Astrocyte (in vitro differentiated cells and primary cell): ENCODE data around the gene GIPC2. TPM values are rescaled to one million over a fixed set of nuclear protein-coding genes. Genes with fewer than 3 reads are reported as not detected.
A peak's percentile ranks its signal among the peaks of the same experiment; 100 is the strongest.

Experiments
- DNase-seq: peaks from one replicate; pipeline ENCODE4 v3.0.0-alpha.2; 2010; ENCODE audit warnings: low read depth
- FAIRE-seq: peaks from 2 replicates; lab custom pipeline; 2011; peaks lifted over from hg19 to GRCh38; lab: Jason Lieb, UNC
- H2AFZ ChIP-seq: 2 replicates; pipeline ENCODE4 v1.6.0; 2012; ENCODE audit warnings: low read depth, low read length, inconsistent platforms
- H3K27ac ChIP-seq: 2 replicates; pipeline ENCODE4 v1.5.1; 2011; ENCODE audit warnings: low read depth, low read length, inconsistent platforms
- H3K27me3 ChIP-seq: 2 replicates; pipeline ENCODE4 v1.6.0; 2011; ENCODE audit warnings: low read length, inconsistent platforms; ENCODE audit not compliant: insufficient read depth
- H3K36me3 ChIP-seq: 2 replicates; pipeline ENCODE4 v1.5.1; 2011; ENCODE audit warnings: low read length, inconsistent platforms; ENCODE audit not compliant: insufficient read depth
- H3K4me1 ChIP-seq: 2 replicates; pipeline ENCODE4 v1.5.1; 2011; ENCODE audit warnings: low read length, inconsistent platforms; ENCODE audit not compliant: insufficient read depth
- H3K4me2 ChIP-seq: 2 replicates; pipeline ENCODE4 v1.6.0; 2012; ENCODE audit warnings: low read length, inconsistent platforms
- H3K4me3 ChIP-seq: 2 replicates; pipeline ENCODE4 v1.5.1; 2011; ENCODE audit warnings: low read depth, mild to moderate bottlenecking, low read length, inconsistent platforms; ENCODE audit not compliant: insufficient read depth
- H3K79me2 ChIP-seq: 2 replicates; pipeline ENCODE4 v1.6.0; 2012; ENCODE audit warnings: mild to moderate bottlenecking, low read length, inconsistent platforms; ENCODE audit not compliant: insufficient read depth
- H3K9ac ChIP-seq: 2 replicates; pipeline ENCODE4 v1.6.0; 2012; ENCODE audit warnings: mild to moderate bottlenecking, low read length, inconsistent platforms
- H3K9me3 ChIP-seq: 2 replicates; pipeline ENCODE4 v1.5.1; 2012; ENCODE audit warnings: low read depth, mild to moderate bottlenecking, low read length, inconsistent platforms; ENCODE audit not compliant: insufficient read depth
- H4K20me1 ChIP-seq: 2 replicates; pipeline ENCODE4 v1.6.0; 2012; ENCODE audit warnings: low read length, inconsistent platforms; ENCODE audit not compliant: insufficient read depth
- H3K27ac Mint-ChIP-seq: one replicate; pipeline ENCODE4 v1.8.0; 2021; ENCODE audit warnings: mild to moderate bottlenecking, mixed read lengths; ENCODE audit not compliant: unreplicated experiment
- H3K27me3 Mint-ChIP-seq: one replicate; pipeline ENCODE4 v1.8.0; 2021; ENCODE audit warnings: low read depth, mixed read lengths; ENCODE audit not compliant: unreplicated experiment
- H3K36me3 Mint-ChIP-seq: one replicate; pipeline ENCODE4 v1.8.0; 2021; ENCODE audit warnings: low read depth, mixed read lengths; ENCODE audit not compliant: unreplicated experiment
- H3K4me1 Mint-ChIP-seq: one replicate; pipeline ENCODE4 v1.8.0; 2021; ENCODE audit warnings: low read depth, mixed read lengths; ENCODE audit not compliant: unreplicated experiment
- H3K4me3 Mint-ChIP-seq: one replicate; pipeline ENCODE4 v1.8.0; 2021; ENCODE audit warnings: mild to moderate bottlenecking, moderate library complexity, mixed read lengths; ENCODE audit not compliant: unreplicated experiment
- H3K9me3 Mint-ChIP-seq: one replicate; pipeline ENCODE4 v1.8.0; 2021; ENCODE audit warnings: mild to moderate bottlenecking, mixed read lengths; ENCODE audit not compliant: unreplicated experiment
- CTCF ChIP-seq: IDR thresholded peaks from 2 replicates; pipeline ENCODE4 v1.5.1; 2011; ENCODE audit warnings: low read depth, mild to moderate bottlenecking, inconsistent platforms, low read length, moderate library complexity; ENCODE audit not compliant: insufficient read depth
- EZH2 ChIP-seq: IDR thresholded peaks from 2 replicates; pipeline ENCODE4 v1.6.1; 2012; ENCODE audit warnings: mild to moderate bottlenecking, low read length, inconsistent platforms; ENCODE audit not compliant: insufficient read depth
- total RNA-seq: library from RNA; stranded (reverse); gene quantifications from 2 replicates; pipeline ENCODE4 v1.2.1, GENCODE V29; 2021

Gene GIPC2
- total RNA-seq, 1 donor from 2014 or later, result not detected

GRCh38 chr1:78121710-78122109 is 75.9 kb downstream of the GIPC2 start:
- Histone ChIP-seq H3K9me3 (no peaks in the 10 kb centered on the region), H2AFZ (no peak overlapping the region), H3K4me2 (no peak overlapping the region), H3K4me3 (no peak overlapping the region), H3K79me2 (no peaks in the 10 kb centered on the region), H3K36me3 (no peaks in the 10 kb centered on the region), H3K27ac (no peak overlapping the region), H3K9ac (no peak overlapping the region), H4K20me1 (no peaks in the 10 kb centered on the region), H3K27me3 (no peaks in the 10 kb centered on the region), H3K4me1 (no peaks in the 10 kb centered on the region)
- Mint-ChIP-seq H3K4me3 (no peak overlapping the region), H3K4me1 (no peaks in the 10 kb centered on the region), H3K9me3 (no peaks in the 10 kb centered on the region), H3K27ac (no peak overlapping the region), H3K36me3 (no peaks in the 10 kb centered on the region), H3K27me3 (no peaks in the 10 kb centered on the region)
- FAIRE-seq (no peak), DNase-seq (no peak)
- no peak for TF ChIP-seq EZH2
- TF ChIP-seq CTCF, result no peak

GRCh38 chr1:78122389-78122788 is 76.6 kb downstream of the GIPC2 start:
- H2AFZ ChIP-seq, result no peak overlapping the region
- no peaks in the 10 kb centered on the region for H3K4me1 ChIP-seq
- Mint-ChIP-seq H3K27me3 (no peaks in the 10 kb centered on the region), H3K36me3 (no peaks in the 10 kb centered on the region), H3K9me3 (no peaks in the 10 kb centered on the region), H3K27ac (no peak overlapping the region), H3K4me3 (no peak overlapping the region), H3K4me1 (no peaks in the 10 kb centered on the region)
- no peaks in the 10 kb centered on the region for H3K36me3 ChIP-seq
- H3K27ac ChIP-seq, result no peak overlapping the region
- H3K9ac ChIP-seq, result no peak overlapping the region
- DNase-seq, result no peak
- no peaks in the 10 kb centered on the region for H4K20me1 ChIP-seq
- FAIRE-seq, result no peak
- H3K27me3 ChIP-seq, result no peaks in the 10 kb centered on the region
- TF ChIP-seq CTCF (no peak), EZH2 (no peak)
- no peak overlapping the region for H3K4me2 ChIP-seq
- H3K4me3 ChIP-seq, result no peak overlapping the region
- H3K79me2 ChIP-seq, result no peaks in the 10 kb centered on the region
- no peaks in the 10 kb centered on the region for H3K9me3 ChIP-seq

- DNase-seq (peak; percentile 9), FAIRE-seq (no peak)
- Histone ChIP-seq H3K36me3 (no peaks in the 10 kb centered on the region), H3K79me2 (no peaks in the 10 kb centered on the region), H3K4me1 (no peaks in the 10 kb centered on the region), H3K9me3 (no peaks in the 10 kb centered on the region), H3K4me2 (no peak overlapping the region), H3K27ac (no peak overlapping the region), H3K27me3 (no peaks in the 10 kb centered on the region), H3K9ac (no peak overlapping the region), H4K20me1 (no peaks in the 10 kb centered on the region), H3K4me3 (no peak overlapping the region), H2AFZ (no peak overlapping the region)
- TF ChIP-seq EZH2 (no peak), CTCF (no peak)
- Mint-ChIP-seq H3K36me3 (no peaks in the 10 kb centered on the region), H3K27ac (no peak overlapping the region), H3K4me3 (no peak overlapping the region), H3K4me1 (no peaks in the 10 kb centered on the region), H3K27me3 (no peaks in the 10 kb centered on the region), H3K9me3 (no peaks in the 10 kb centered on the region)
Observed at GRCh38 chr1:78126506-78126905, 80.7 kb downstream of the GIPC2 start.
